Measurements from ENCODE around the gene HS2ST1.

The HS2ST1 gene

DNA sequence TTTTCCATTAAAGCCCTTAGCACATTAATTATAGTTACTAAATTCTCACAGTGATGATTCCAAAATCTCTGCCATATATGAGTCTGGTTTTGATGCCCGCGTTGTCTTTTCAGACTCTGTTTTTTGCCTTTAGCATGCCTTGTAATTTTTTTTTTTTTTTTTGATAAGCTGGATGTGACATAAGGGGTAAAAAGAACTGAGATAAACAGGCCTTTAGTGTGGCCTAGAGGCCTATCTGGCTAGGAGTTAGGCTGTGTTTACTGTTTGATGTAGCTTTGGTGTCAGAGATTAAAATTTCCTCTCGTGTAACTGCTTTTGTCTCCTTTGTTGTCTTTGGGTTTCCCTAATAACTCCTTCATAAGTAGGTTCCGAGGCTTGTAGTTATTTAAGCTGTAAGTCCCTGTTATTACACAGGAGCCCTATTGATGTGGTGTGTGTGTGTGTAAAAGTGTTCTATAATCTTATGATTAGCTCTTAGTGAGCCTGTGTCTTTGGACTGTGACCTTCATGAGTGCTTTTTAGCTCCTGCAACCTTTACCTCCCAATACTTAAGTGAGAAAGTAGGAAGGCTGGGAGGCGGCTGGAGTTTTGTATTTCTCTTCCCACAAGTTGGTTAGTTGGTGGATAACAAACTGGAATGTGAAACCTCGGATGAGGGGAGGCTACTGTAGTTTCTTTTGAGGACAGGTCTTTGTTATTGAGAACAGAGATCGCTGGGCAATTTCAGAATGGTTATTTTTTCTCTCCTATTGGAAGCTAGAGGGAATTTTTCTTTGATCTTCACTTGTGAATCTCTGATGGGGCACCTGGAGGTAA, 19.3 kb downstream of the HS2ST1 start:
- Histone ChIP-seq H3K27ac (ENCODE audit: low read depth, low read length) (no peak overlapping the region), H3K9ac (ENCODE audit: low read length) (no peak overlapping the region), H3K27me3 (ENCODE audit: control insufficient read depth, insufficient read depth, low read length) (no peaks in the 10 kb centered on the region), H3K4me1 (ENCODE audit: control insufficient read depth, insufficient read depth, low read length) (no peaks in the 10 kb centered on the region), H3K36me3 (ENCODE audit: control insufficient read depth, insufficient read depth, low read length) (no peaks in the 10 kb centered on the region), H3K4me3 (ENCODE audit: low read length) (no peak overlapping the region)

- no peak overlapping the region for H3K27ac ChIP-seq (ENCODE audit: low read depth, low read length)
Observed at GRCh38 chr1:86938450-86938849, 24.0 kb downstream of the HS2ST1 start.

GRCh38 chr1:86938855-86939254, 24.4 kb downstream of the HS2ST1 start:
- no peaks in the 10 kb centered on the region for H3K36me3 ChIP-seq (ENCODE audit: control insufficient read depth, insufficient read depth, low read length)
- H3K27ac ChIP-seq (ENCODE audit: low read depth, low read length): no peak overlapping the region
- no peak overlapping the region for H3K4me3 ChIP-seq (ENCODE audit: low read length)
- no peaks in the 10 kb centered on the region for H3K27me3 ChIP-seq (ENCODE audit: control insufficient read depth, insufficient read depth, low read length)
- no peaks in the 10 kb centered on the region for H3K4me1 ChIP-seq (ENCODE audit: control insufficient read depth, insufficient read depth, low read length)
- H3K9ac ChIP-seq (ENCODE audit: low read length): no peak overlapping the region

More at GRCh38 chr1:86938450-86938849, 24.0 kb downstream of the HS2ST1 start:
- no peaks in the 10 kb centered on the region for H3K36me3 ChIP-seq (ENCODE audit: control insufficient read depth, insufficient read depth, low read length)
- H3K27me3 ChIP-seq (ENCODE audit: control insufficient read depth, insufficient read depth, low read length): no peaks in the 10 kb centered on the region
- no peaks in the 10 kb centered on the region for H3K4me1 ChIP-seq (ENCODE audit: control insufficient read depth, insufficient read depth, low read length)
- no peak overlapping the region for H3K9ac ChIP-seq (ENCODE audit: low read length)
- no peak overlapping the region for H3K4me3 ChIP-seq (ENCODE audit: low read length)

DNA sequence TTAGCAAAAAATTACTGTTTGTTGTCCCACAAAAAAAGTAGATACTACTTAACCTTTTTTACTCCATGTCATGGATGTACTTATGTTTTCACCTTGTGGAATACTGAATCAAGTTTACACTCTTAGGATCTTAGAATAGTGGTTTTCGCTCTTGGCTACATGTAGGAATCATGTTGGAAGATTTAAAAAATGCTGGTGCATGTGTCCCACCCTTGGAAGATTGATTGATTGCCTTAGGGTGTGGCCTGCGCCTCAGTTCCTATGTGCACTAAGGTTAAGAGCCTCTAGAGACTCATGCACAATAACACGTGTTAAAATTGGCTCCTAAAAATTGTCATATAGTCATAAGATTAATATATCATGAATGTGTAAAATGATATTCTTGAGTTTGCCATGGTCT, 25.0 kb downstream of the HS2ST1 start:
- Histone ChIP-seq H3K27me3 (ENCODE audit: control insufficient read depth, insufficient read depth, low read length) (no peaks in the 10 kb centered on the region), H3K36me3 (ENCODE audit: control insufficient read depth, insufficient read depth, low read length) (no peaks in the 10 kb centered on the region), H3K9ac (ENCODE audit: low read length) (no peak overlapping the region), H3K4me1 (ENCODE audit: control insufficient read depth, insufficient read depth, low read length) (no peaks in the 10 kb centered on the region), H3K4me3 (ENCODE audit: low read length) (no peak overlapping the region), H3K27ac (ENCODE audit: low read depth, low read length) (no peak overlapping the region)

DNA sequence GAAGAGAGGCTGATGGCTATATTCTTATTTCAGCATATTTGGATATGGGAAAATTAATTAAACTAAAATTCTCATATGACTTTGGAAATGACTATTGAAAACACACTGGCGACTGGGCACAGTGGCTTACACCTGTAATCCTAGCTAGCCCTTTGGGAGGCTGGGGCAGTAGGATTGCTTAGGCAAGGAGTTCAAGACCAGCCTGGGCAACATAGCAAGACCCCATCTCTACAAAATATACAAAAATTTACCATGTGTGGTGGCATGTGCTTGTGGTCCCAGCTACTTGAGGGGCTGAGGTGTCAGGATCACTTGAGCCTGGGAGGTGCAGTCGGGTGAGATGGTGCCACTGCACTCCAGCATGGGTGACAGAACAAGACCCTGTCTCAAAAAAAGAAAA, 26.2 kb downstream of the HS2ST1 start:
- no peaks in the 10 kb centered on the region for H3K27me3 ChIP-seq (ENCODE audit: control insufficient read depth, insufficient read depth, low read length)
- no peak overlapping the region for H3K9ac ChIP-seq (ENCODE audit: low read length)
- no peak overlapping the region for H3K4me3 ChIP-seq (ENCODE audit: low read length)
- no peaks in the 10 kb centered on the region for H3K36me3 ChIP-seq (ENCODE audit: control insufficient read depth, insufficient read depth, low read length)
- no peak overlapping the region for H3K27ac ChIP-seq (ENCODE audit: low read depth, low read length)
- H3K4me1 ChIP-seq (ENCODE audit: control insufficient read depth, insufficient read depth, low read length): no peaks in the 10 kb centered on the region

DNA sequence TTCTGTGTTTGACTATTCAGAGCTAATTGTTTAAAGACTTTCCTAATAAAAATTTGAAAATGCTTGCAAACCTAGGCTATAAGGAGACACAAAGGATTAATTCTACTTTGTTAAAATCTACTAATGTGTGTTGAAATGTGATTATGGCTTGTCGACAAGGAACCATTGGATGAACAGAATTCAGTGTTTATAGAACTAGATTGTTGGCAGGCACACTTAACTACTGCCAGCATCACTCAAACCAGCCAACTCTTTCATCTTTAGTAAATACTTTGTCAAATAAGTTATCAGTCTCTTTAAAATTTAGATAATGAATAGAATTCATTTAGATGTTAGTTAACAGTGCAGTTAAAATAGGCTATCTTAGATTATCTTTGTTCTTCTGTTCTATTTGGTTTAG, 27.6 kb downstream of the HS2ST1 start:
- Histone ChIP-seq H3K27ac (ENCODE audit: low read depth, low read length) (no peak overlapping the region), H3K36me3 (ENCODE audit: control insufficient read depth, insufficient read depth, low read length) (no peaks in the 10 kb centered on the region), H3K4me1 (ENCODE audit: control insufficient read depth, insufficient read depth, low read length) (no peaks in the 10 kb centered on the region), H3K4me3 (ENCODE audit: low read length) (no peak overlapping the region), H3K27me3 (ENCODE audit: control insufficient read depth, insufficient read depth, low read length) (no peaks in the 10 kb centered on the region), H3K9ac (ENCODE audit: low read length) (no peak overlapping the region)

DNA sequence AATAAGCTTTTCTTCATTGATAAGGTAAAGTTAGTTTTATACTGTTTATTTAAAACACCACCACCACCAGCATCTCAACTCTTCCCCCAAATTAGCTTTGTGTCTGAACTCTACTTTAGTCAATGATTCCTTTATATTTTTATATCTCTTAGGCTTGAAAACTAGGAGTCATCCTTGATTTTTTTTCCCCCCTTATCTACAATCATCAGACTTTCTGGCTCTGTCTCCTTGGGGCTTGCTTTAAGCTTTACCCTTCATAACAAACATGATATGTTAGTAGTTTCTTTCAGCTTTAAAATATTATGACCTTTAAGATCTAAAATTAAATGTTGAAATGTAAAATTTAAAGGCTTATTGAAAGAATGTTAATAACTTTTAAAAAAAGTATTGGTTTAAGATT, 28.3 kb downstream of the HS2ST1 start:
- Histone ChIP-seq H3K4me1 (ENCODE audit: control insufficient read depth, insufficient read depth, low read length) (no peaks in the 10 kb centered on the region), H3K9ac (ENCODE audit: low read length) (no peak overlapping the region), H3K27me3 (ENCODE audit: control insufficient read depth, insufficient read depth, low read length) (no peaks in the 10 kb centered on the region), H3K27ac (ENCODE audit: low read depth, low read length) (no peak overlapping the region), H3K4me3 (ENCODE audit: low read length) (no peak overlapping the region), H3K36me3 (ENCODE audit: control insufficient read depth, insufficient read depth, low read length) (no peaks in the 10 kb centered on the region)

DNA sequence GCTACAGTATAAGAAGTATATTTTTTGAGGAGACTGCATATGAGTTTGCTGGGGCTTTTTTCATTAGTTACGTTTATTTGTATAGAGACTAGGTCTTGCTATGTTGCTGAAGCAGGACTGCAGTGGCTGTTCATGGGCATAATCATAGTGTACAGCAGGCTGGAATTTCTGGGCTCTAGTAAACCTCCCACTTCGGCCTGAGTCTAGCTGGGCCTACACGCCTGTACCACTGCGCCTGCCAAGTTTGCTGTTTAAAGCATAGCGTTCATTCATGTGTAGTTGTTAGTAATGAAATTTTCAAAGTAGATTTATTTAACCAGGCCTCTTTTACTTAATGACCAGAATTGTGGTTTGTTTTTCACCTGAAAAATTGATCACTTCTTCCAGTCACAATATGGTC, 33.8 kb downstream of the HS2ST1 start:
- Histone ChIP-seq H3K4me3 (ENCODE audit: low read length) (no peak overlapping the region), H3K36me3 (ENCODE audit: control insufficient read depth, insufficient read depth, low read length) (no peaks in the 10 kb centered on the region), H3K27me3 (ENCODE audit: control insufficient read depth, insufficient read depth, low read length) (no peaks in the 10 kb centered on the region), H3K9ac (ENCODE audit: low read length) (no peak overlapping the region), H3K27ac (ENCODE audit: low read depth, low read length) (no peak overlapping the region), H3K4me1 (ENCODE audit: control insufficient read depth, insufficient read depth, low read length) (no peaks in the 10 kb centered on the region)

DNA sequence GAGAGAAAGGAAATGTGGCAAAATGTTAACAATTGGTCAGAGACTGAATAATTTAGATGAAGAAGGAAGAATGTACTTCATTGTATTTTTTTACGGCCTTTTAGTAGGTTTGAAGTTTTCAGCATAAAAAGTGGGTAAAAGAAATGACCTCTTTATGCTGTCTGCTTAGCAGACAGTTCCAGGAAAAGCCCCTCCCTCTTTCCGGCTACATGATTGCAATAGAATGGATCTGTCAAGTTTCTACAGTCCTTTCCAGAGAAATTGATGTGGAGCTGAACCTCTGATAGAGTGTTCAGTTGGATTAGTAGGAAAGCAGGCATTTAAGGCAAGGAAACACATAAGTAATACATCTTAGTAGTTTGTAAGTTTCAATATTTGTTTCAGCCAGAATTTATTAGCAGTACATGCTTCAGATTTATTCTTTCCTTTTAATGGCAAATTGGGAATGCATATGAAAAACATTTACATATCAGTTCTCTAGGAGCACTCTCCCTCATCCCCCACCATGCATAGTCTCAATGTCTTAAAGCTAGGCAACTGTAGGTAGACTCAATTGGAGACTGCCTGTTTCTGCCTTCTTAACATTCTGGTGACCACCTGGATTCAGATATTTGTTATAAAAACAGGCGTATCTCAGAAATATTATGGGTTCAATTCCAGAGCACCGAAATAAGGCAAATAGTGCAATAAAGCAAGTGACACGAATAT, 36.4 kb downstream of the HS2ST1 start:
- H3K27ac ChIP-seq (ENCODE audit: low read depth, low read length): no peak overlapping the region
- H3K4me1 ChIP-seq (ENCODE audit: control insufficient read depth, insufficient read depth, low read length): no peaks in the 10 kb centered on the region
- no peaks in the 10 kb centered on the region for H3K36me3 ChIP-seq (ENCODE audit: control insufficient read depth, insufficient read depth, low read length)
- no peaks in the 10 kb centered on the region for H3K27me3 ChIP-seq (ENCODE audit: control insufficient read depth, insufficient read depth, low read length)
- no peak overlapping the region for H3K4me3 ChIP-seq (ENCODE audit: low read length)
- H3K9ac ChIP-seq (ENCODE audit: low read length): no peak overlapping the region

DNA sequence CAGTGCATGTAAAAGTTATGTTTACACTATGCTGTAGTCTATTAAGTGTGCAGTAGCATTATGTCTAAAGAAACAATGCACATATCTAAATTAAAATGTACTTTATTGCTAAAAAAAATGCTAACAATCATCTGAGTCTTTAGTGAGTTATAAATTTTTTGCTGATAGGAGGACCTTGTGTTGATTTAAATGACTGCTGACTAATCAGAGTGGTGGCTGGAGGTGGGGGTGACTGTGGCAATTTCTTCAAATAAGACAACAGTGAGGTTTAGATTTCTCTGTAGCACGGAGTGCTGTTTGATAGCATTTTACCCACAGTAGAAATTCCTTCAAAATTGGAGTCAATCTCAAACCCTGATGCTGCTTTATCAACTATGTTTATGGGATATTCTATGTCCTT, 37.0 kb downstream of the HS2ST1 start:
- no peaks in the 10 kb centered on the region for H3K27me3 ChIP-seq (ENCODE audit: control insufficient read depth, insufficient read depth, low read length)
- H3K4me3 ChIP-seq (ENCODE audit: low read length): no peak overlapping the region
- H3K27ac ChIP-seq (ENCODE audit: low read depth, low read length): no peak overlapping the region

DNA sequence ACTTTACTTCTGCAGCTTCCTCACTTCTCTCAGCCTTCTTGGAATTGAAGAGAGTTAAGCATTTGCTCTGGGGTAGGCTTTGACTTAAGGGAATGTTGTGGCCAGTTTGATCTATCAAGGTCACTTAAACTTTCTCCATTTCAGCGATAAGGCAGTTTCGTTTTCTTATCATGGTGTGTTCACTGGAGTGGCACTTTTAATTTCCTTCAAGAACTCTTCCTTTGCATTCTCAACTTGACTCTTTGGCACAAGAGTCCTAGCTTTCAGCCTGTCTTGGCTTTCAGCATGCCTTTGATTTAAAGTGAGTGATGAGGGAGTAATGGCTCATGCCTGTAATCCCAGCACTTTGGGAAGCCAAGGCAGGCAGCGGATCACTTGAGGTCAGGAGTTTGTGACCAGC, 38.7 kb downstream of the HS2ST1 start:
- no peaks in the 10 kb centered on the region for H3K36me3 ChIP-seq (ENCODE audit: control insufficient read depth, insufficient read depth, low read length)
- no peak overlapping the region for H3K4me3 ChIP-seq (ENCODE audit: low read length)
- H3K9ac ChIP-seq (ENCODE audit: low read length): no peak overlapping the region
- no peak overlapping the region for H3K27ac ChIP-seq (ENCODE audit: low read depth, low read length)
- H3K27me3 ChIP-seq (ENCODE audit: control insufficient read depth, insufficient read depth, low read length): no peaks in the 10 kb centered on the region
- no peaks in the 10 kb centered on the region for H3K4me1 ChIP-seq (ENCODE audit: control insufficient read depth, insufficient read depth, low read length)

More for the DNA sequence above, 37.0 kb downstream of the HS2ST1 start:
- no peaks in the 10 kb centered on the region for H3K4me1 ChIP-seq (ENCODE audit: control insufficient read depth, insufficient read depth, low read length)
- no peak overlapping the region for H3K9ac ChIP-seq (ENCODE audit: low read length)
- H3K36me3 ChIP-seq (ENCODE audit: control insufficient read depth, insufficient read depth, low read length): no peaks in the 10 kb centered on the region

- H3K4me3 ChIP-seq (ENCODE audit: low read length): no peak overlapping the region
- no peak overlapping the region for H3K27ac ChIP-seq (ENCODE audit: low read depth, low read length)
- no peaks in the 10 kb centered on the region for H3K36me3 ChIP-seq (ENCODE audit: control insufficient read depth, insufficient read depth, low read length)
- no peaks in the 10 kb centered on the region for H3K27me3 ChIP-seq (ENCODE audit: control insufficient read depth, insufficient read depth, low read length)
- H3K9ac ChIP-seq (ENCODE audit: low read length): no peak overlapping the region
- H3K4me1 ChIP-seq (ENCODE audit: control insufficient read depth, insufficient read depth, low read length): no peaks in the 10 kb centered on the region
Observed at GRCh38 chr1:86955678-86956077, 41.2 kb downstream of the HS2ST1 start.

DNA sequence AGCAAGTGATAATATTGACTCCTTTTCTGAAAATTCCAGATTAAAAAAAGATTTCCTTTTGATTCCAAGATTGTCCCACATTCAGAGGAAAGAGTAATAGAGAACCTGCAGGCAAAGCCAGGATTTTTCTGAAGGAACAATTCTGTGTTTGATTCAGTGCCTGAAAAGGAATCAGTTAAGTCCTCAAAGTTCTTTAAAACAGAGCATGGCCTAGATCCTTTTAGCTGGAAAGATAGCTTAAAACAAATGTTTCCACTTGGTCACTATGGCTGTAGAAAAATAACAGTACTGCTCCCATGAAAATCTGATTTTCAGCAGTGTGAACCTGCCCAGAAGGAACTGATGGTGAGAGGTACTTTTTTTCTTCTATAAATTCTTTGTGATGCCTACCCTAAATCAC, 41.8 kb downstream of the HS2ST1 start:
- H3K27me3 ChIP-seq (ENCODE audit: control insufficient read depth, insufficient read depth, low read length): no peaks in the 10 kb centered on the region
- no peak overlapping the region for H3K27ac ChIP-seq (ENCODE audit: low read depth, low read length)
- no peaks in the 10 kb centered on the region for H3K4me1 ChIP-seq (ENCODE audit: control insufficient read depth, insufficient read depth, low read length)
- H3K4me3 ChIP-seq (ENCODE audit: low read length): no peak overlapping the region
- H3K36me3 ChIP-seq (ENCODE audit: control insufficient read depth, insufficient read depth, low read length): no peaks in the 10 kb centered on the region
- no peak overlapping the region for H3K9ac ChIP-seq (ENCODE audit: low read length)
